NB4 (cell line): ENCODE results near the gene PRR13.
"Not testable (repeated sequence)": the region's sequence is repeated elsewhere in the genome, so short reads cannot be mapped to it uniquely, and the experiment has no call there.

Source experiments
- DNase-seq: peaks from one replicate; pipeline ENCODE4 v3.0.0; 2010; ENCODE audit warnings: low read depth
- H3K4me3 ChIP-seq: one replicate; pipeline ENCODE4 v1.5.1; 2011; ENCODE audit warnings: mild to moderate bottlenecking, low read depth, low read length, moderate library complexity
- CTCF ChIP-seq: IDR thresholded peaks from one replicate; pipeline ENCODE4 v1.5.1; 2012; ENCODE audit warnings: low read depth, low read length
- MAX ChIP-seq: IDR thresholded peaks from 2 replicates; pipeline ENCODE4 v1.6.1; 2011; ENCODE audit warnings: low read depth, low read length
- MYC ChIP-seq: IDR thresholded peaks from 2 replicates; pipeline ENCODE4 v1.6.1; 2011; ENCODE audit warnings: low read depth, low read length
- POLR2A ChIP-seq: IDR thresholded peaks from 2 replicates; pipeline ENCODE4 v1.6.1; 2011; ENCODE audit warnings: mild to moderate bottlenecking; ENCODE audit not compliant: insufficient read length; ENCODE audit errors: extremely low read depth

The PRR13 gene

GRCh38 chr12:53424626-53425514 lies 16.7 kb upstream of the PRR13 start:
- DNase-seq = no peak
- H3K4me3 ChIP-seq = no peak overlapping the region
- no peak for TF ChIP-seq POLR2A
- no peak for TF ChIP-seq MAX
- TF ChIP-seq MYC = no peak
- no peak for TF ChIP-seq CTCF

- TF ChIP-seq MYC (no peak), POLR2A (no peak), MAX (no peak)
- no peak overlapping the region for H3K4me3 ChIP-seq
- DNase-seq = no peak
Measured at GRCh38 chr12:53425515-53426150, 15.9 kb upstream of the PRR13 start.

- TF ChIP-seq POLR2A = no peak
- TF ChIP-seq MYC = no peak
- TF ChIP-seq CTCF = no peak
- no peak for TF ChIP-seq MAX
- no peak overlapping the region for H3K4me3 ChIP-seq
- DNase-seq = no peak
Measured at GRCh38 chr12:53427905-53428594, 13.5 kb upstream of the PRR13 start.

- no peak for DNase-seq
- no peak for TF ChIP-seq CTCF
- no peak for TF ChIP-seq MAX
- no peak for TF ChIP-seq MYC
- no peak for TF ChIP-seq POLR2A
Measured at GRCh38 chr12:53428741-53429140, 12.8 kb upstream of the PRR13 start.

GRCh38 chr12:53430116-53430515 lies 11.4 kb upstream of the PRR13 start:
- DNase-seq = no peak
- no peak overlapping the region for H3K4me3 ChIP-seq
- no peak for TF ChIP-seq CTCF

More at GRCh38 chr12:53428741-53429140, 12.8 kb upstream of the PRR13 start:
- H3K4me3 ChIP-seq = no peak overlapping the region

GRCh38 chr12:53431187-53431586 lies 10.3 kb upstream of the PRR13 start:
- DNase-seq = no peak

GRCh38 chr12:53435326-53435725 lies 6.2 kb upstream of the PRR13 start:
- not testable (repeated sequence) for DNase-seq, H3K4me3 ChIP-seq

More at GRCh38 chr12:53431187-53431586, 10.3 kb upstream of the PRR13 start:
- no peak overlapping the region for H3K4me3 ChIP-seq
- TF ChIP-seq POLR2A (no peak), MYC (no peak), CTCF (no peak), MAX (no peak)

- not testable (repeated sequence) for DNase-seq, H3K4me3 ChIP-seq
Measured at GRCh38 chr12:53439582-53439981, 2.0 kb upstream of the PRR13 start.
